B cell (primary cell): ENCODE data around the gene GTF2A1L. TPM values are rescaled to one million over a fixed set of nuclear protein-coding genes. Genes with fewer than 3 reads are reported as not detected.
"Not testable (repeated sequence)": the region's sequence is repeated elsewhere in the genome, so short reads cannot be mapped to it uniquely, and the experiment has no call there.

Source experiments
- ATAC-seq: fragments of 200-7000 bp; cut with Tn5 transposase; one replicate; pipeline ENCODE4 v1.10.0; 2021; ENCODE audit warnings: low read depth, mild to moderate bottlenecking, moderate number of reproducible peaks, moderate library complexity
- CTCF ChIA-PET: fragments of 350-600 bp; sonication (Branson Sonifier 250); formaldehyde crosslinking; loops from one replicate; lab custom pipeline; 2021; ENCODE audit warnings: antibody characterized with exemption, inconsistent platforms; lab: Charles Lee
- POLR2A ChIA-PET: fragments of 350-600 bp; sonication (Branson Sonifier 250); formaldehyde crosslinking; loops from one replicate; lab custom pipeline; 2021; ENCODE audit warnings: antibody characterized with exemption; lab: Charles Lee
- DNase-seq: peaks from one replicate; pipeline ENCODE4 v3.0.0; 2013
- H2AFZ ChIP-seq: 2 replicates; pipeline ENCODE4 v1.6.1; 2012; ENCODE audit warnings: mild to moderate bottlenecking, low read depth, low read length; ENCODE audit not compliant: insufficient read depth, poor library complexity, severe bottlenecking
- H3K27ac ChIP-seq, 2 donors: 1 replicate in 1 of 2; 2 replicates in 1 of 2; pipeline ENCODE4 v1.5.1; 2012 to 2013; ENCODE audit warnings: low read length in 2 of 2, mild to moderate bottlenecking in 2 of 2, moderate library complexity in 1 of 2
- H3K27me3 ChIP-seq, 4 experiments: fragments of 200-600 bp in 1 of 4; sonication (generic) in 1 of 4; replicated peaks in 1 of 4; 1 replicate in 2 of 4; 2 replicates in 2 of 4; pipeline versions ENCODE4 v1.6.1 to v1.7.0; 2013 to 2016; ENCODE audit warnings: low read length in 3 of 4, mild to moderate bottlenecking in 2 of 4, mixed read lengths in 1 of 4, moderate library complexity in 1 of 4; ENCODE audit not compliant: insufficient read depth in 4 of 4, control insufficient read depth in 3 of 4; ENCODE audit errors: control extremely low read depth in 1 of 4
- H3K36me3 ChIP-seq, 2 experiments: replicated peaks in 1 of 2; 1 replicate in 1 of 2; 2 replicates in 1 of 2; pipeline versions ENCODE4 v1.6.1 to v1.7.1; 2013; ENCODE audit warnings: low read length in 1 of 2; ENCODE audit not compliant: insufficient read depth in 2 of 2, control insufficient read depth in 1 of 2; ENCODE audit errors: control extremely low read depth in 1 of 2, extremely low read depth in 1 of 2
- H3K4me1 ChIP-seq, 2 donors: fragments of 200-600 bp in 1 of 2; sonication (generic) in 1 of 2; 1 replicate in 1 of 2; 2 replicates in 1 of 2; pipeline versions ENCODE4 v1.5.1 to v1.6.1; 2013 to 2017; ENCODE audit warnings: low read length in 2 of 2; ENCODE audit not compliant: control insufficient read depth in 2 of 2, insufficient read depth in 2 of 2
- H3K4me2 ChIP-seq: replicated peaks from 2 replicates; pipeline ENCODE3; 2012; ENCODE audit warnings: mild to moderate bottlenecking, low read depth, low read length; ENCODE audit not compliant: poor library complexity, severe bottlenecking
- H3K4me3 ChIP-seq, 5 experiments: fragments of 200-600 bp in 1 of 5; sonication (generic) in 1 of 5; 1 replicate in 3 of 5; 2 replicates in 2 of 5; pipeline versions ENCODE4 v1.5.1 to v1.7.0; 2011 to 2016; ENCODE audit warnings: low read length in 4 of 5, mild to moderate bottlenecking in 4 of 5, low read depth in 2 of 5, control low read depth in 1 of 5, moderate library complexity in 1 of 5; ENCODE audit not compliant: insufficient read depth in 1 of 5; ENCODE audit errors: control extremely low read depth in 1 of 5, extremely low read depth in 1 of 5
- H3K79me2 ChIP-seq: fragments of 200-600 bp; sonication (generic); one replicate; pipeline ENCODE4 v1.6.0; 2016; ENCODE audit warnings: low read length; ENCODE audit not compliant: control insufficient read depth, insufficient read depth
- H3K9ac ChIP-seq: fragments of 200-600 bp; sonication (generic); 2 replicates; pipeline ENCODE4 v1.6.1; 2017; ENCODE audit warnings: mild to moderate bottlenecking, low read length, moderate library complexity
- H3K9me3 ChIP-seq, 3 donors: one replicate each; pipeline versions ENCODE4 v1.6.1 to v1.7.1; 2013; ENCODE audit warnings: low read length in 2 of 3; ENCODE audit not compliant: control insufficient read depth in 2 of 3, insufficient read depth in 1 of 3; ENCODE audit errors: control extremely low read depth in 1 of 3
- H4K20me1 ChIP-seq: 2 replicates; pipeline ENCODE4 v1.6.0; 2012; ENCODE audit warnings: mild to moderate bottlenecking, low read length; ENCODE audit not compliant: insufficient read depth, control insufficient read depth, poor library complexity, severe bottlenecking
- H3K27ac Mint-ChIP-seq: one replicate; pipeline ENCODE4 v1.8.0; 2021; ENCODE audit warnings: mixed read lengths
- H3K27me3 Mint-ChIP-seq: one replicate; pipeline ENCODE4 v1.8.0; 2021; ENCODE audit warnings: mixed read lengths
- H3K4me1 Mint-ChIP-seq: one replicate; pipeline ENCODE4 v1.8.0; 2021; ENCODE audit warnings: mixed read lengths
- H3K4me3 Mint-ChIP-seq: one replicate; pipeline ENCODE4 v1.8.0; 2021; ENCODE audit warnings: mixed read lengths
- H3K9me3 Mint-ChIP-seq: one replicate; pipeline ENCODE4 v1.8.0; 2022; ENCODE audit warnings: mixed read lengths; ENCODE audit not compliant: insufficient read depth
- EZH2 ChIP-seq: IDR thresholded peaks from 2 replicates; pipeline ENCODE4 v1.6.1; 2012; ENCODE audit warnings: borderline replicate concordance, low read depth, mild to moderate bottlenecking, moderate library complexity, low read length; ENCODE audit not compliant: insufficient read depth, poor library complexity, severe bottlenecking
- WGBS: methylation state at CpG from one replicate; pipeline ENCODE4 v1.1.5; 2013; ENCODE audit warnings: missing lambda C conversion rate; ENCODE audit not compliant: insufficient coverage; 5-methylcytosine and 5-hydroxymethylcytosine counted together
- intact Hi-C: fragments of 100-400 bp; cut with micrococcal nuclease; formaldehyde crosslinking; loops from one replicate; pipeline ENCODE4 v1.10.0; 2022
- polyA plus RNA-seq: library from polyadenylated mRNA; depleted of rRNA; stranded (reverse); fragments of >200 nt; gene quantifications from 2 replicates; pipeline ENCODE4 v1.2.3, GENCODE V29; 2012
- total RNA-seq, 2 donors: library from RNA; stranded (reverse); fragments of 120-200 nt in 1 of 2; gene quantifications; 1 replicate in 1 of 2; 2 replicates in 1 of 2; pipeline versions ENCODE4 v1.2.3 to v1.2.4, GENCODE V29; 2013 to 2022
- TF ChIP-seq, protein P1 (sequence below): fragments of 200-600 bp; IDR thresholded peaks from one replicate; pipeline ENCODE4 v1.8.0; 2022; ENCODE audit warnings: antibody characterized with exemption, mild to moderate bottlenecking

The GTF2A1L gene
- total and polyA plus RNA-seq, 2 donors (not counting 1 experiment from before 2014, with no cell fraction given) = not detected

DNA sequence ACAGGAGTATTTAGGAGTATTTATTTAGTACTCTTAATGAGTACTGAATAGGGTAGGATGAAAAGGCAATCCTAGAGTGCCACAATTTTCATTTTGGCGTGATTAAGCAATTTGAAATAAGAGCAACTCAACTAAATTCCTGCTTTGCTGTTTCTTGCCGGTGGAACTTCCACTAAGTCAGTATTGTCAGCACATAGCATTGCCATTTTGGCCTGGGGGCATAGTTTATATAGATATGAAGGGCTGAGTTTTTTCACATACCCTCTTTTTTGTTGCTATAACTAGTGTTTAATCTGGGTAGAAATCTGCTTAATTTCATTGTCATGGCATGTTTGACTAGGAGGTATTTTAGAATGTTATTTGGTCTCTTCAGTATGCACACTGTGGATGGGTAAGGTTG is 1.9 kb downstream of the GTF2A1L start:
- ATAC-seq (no peak), DNase-seq (no peak)
- intact Hi-C loops = no loop called here
- no peaks in the 10 kb centered on the region for H3K4me1 ChIP-seq
- no peaks in the 10 kb centered on the region for H4K20me1 ChIP-seq
- Mint-ChIP-seq H3K4me1 (no peaks in the 10 kb centered on the region), H3K27ac (no peak overlapping the region), H3K27me3 (peaks cover 7% of the 10 kb centered on the region), H3K4me3 (no peak overlapping the region), H3K9me3 (no peaks in the 10 kb centered on the region)
- no peak overlapping the region for H3K4me2 ChIP-seq
- TF ChIP-seq EZH2 = no peak
- TF ChIP-seq, protein P1, sequence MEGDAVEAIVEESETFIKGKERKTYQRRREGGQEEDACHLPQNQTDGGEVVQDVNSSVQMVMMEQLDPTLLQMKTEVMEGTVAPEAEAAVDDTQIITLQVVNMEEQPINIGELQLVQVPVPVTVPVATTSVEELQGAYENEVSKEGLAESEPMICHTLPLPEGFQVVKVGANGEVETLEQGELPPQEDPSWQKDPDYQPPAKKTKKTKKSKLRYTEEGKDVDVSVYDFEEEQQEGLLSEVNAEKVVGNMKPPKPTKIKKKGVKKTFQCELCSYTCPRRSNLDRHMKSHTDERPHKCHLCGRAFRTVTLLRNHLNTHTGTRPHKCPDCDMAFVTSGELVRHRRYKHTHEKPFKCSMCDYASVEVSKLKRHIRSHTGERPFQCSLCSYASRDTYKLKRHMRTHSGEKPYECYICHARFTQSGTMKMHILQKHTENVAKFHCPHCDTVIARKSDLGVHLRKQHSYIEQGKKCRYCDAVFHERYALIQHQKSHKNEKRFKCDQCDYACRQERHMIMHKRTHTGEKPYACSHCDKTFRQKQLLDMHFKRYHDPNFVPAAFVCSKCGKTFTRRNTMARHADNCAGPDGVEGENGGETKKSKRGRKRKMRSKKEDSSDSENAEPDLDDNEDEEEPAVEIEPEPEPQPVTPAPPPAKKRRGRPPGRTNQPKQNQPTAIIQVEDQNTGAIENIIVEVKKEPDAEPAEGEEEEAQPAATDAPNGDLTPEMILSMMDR = no peak
- ChIA-PET CTCF (no interaction called here), POLR2A (no interaction called here)
- H2AFZ ChIP-seq = no peak overlapping the region
- H3K79me2 ChIP-seq = no peaks in the 10 kb centered on the region
- no peaks in the 10 kb centered on the region for H3K36me3 ChIP-seq
- WGBS = no CpG with 5 or more reads among the region's 2 CpGs
- peaks cover 0 to 3% (median 0%) of the 10 kb centered on the region in 4 experiments for H3K27me3 ChIP-seq
- H3K4me3 ChIP-seq = no peak overlapping the region
- H3K9ac ChIP-seq = no peak overlapping the region
- H3K27ac ChIP-seq = no peak overlapping the region
- H3K9me3 ChIP-seq = peaks cover 0 to 6% (median 0%) of the 10 kb centered on the region in 3 donors

DNA sequence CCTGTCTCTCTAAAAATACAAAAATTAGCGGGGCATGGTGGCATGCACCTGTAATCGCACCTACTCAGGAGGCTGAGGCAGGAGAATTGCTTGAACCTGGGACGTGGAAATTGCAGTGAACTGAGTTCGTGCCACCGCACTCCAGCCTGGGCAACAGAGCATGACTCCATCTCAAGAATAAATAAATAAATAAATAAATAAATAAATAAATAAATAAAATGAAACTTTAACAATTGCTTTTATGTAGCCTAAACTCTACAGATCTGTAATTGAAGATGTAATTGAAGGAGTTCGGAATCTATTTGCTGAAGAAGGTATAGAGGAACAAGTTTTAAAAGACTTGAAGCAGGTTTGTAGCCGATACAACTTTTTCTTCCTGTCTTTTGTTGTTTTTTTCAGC is 2.9 kb downstream of the GTF2A1L start:
- Mint-ChIP-seq H3K4me3 (no peak overlapping the region), H3K9me3 (no peaks in the 10 kb centered on the region), H3K4me1 (no peaks in the 10 kb centered on the region), H3K27ac (no peak overlapping the region), H3K27me3 (peaks cover 7% of the 10 kb centered on the region)
- Histone ChIP-seq H3K36me3 (no peaks in the 10 kb centered on the region), H3K27ac (no peak overlapping the region), H2AFZ (no peak overlapping the region), H3K4me2 (no peak overlapping the region), H3K9me3 (peaks cover 0 to 1% (median 0%) of the 10 kb centered on the region in 3 donors), H3K9ac (no peak overlapping the region), H4K20me1 (no peaks in the 10 kb centered on the region), H3K4me1 (no peaks in the 10 kb centered on the region), H3K79me2 (no peaks in the 10 kb centered on the region), H3K27me3 (peaks cover 0 to 3% (median 0%) of the 10 kb centered on the region in 4 experiments), H3K4me3 (no peak overlapping the region)
- DNase-seq = no peak
- ATAC-seq = no peak
- ChIA-PET POLR2A (no interaction called here), CTCF (no interaction called here)
- no peak for TF ChIP-seq EZH2
- TF ChIP-seq, protein P1 = no peak
- intact Hi-C loops = no loop called here
- WGBS = 81% methylated on average over 2 of the region's 7 CpGs

DNA sequence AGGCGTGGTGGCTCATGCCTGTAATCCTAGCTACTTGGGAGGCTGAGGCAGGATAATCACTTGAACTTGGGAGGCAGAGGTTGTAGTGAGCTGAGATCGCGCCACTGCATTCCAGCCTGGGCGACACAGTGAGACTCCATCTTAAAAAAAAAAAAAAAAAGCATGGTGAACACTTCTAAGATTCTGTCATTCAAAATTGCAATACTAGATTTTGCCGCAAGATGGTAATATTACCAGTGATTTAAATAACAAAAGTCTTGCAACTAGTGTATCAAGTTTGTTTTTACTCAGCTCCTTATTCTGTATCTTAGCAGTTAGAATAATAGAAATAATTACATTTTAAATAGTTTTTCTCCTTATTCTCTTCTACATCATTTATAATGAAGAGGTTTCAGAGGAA is 5.0 kb downstream of the GTF2A1L start:
- H3K27me3 ChIP-seq, H3K4me2 ChIP-seq, CTCF ChIA-PET, H3K27ac Mint-ChIP-seq, H3K9me3 Mint-ChIP-seq, H3K9ac ChIP-seq, H3K9me3 ChIP-seq, H3K79me2 ChIP-seq, H3K4me3 ChIP-seq, H3K4me3 Mint-ChIP-seq, H3K36me3 ChIP-seq, H4K20me1 ChIP-seq, ATAC-seq, H2AFZ ChIP-seq, POLR2A ChIA-PET, H3K27ac ChIP-seq, H3K4me1 Mint-ChIP-seq, H3K27me3 Mint-ChIP-seq, H3K4me1 ChIP-seq, DNase-seq: not testable (repeated sequence)
- 100% methylated on average over 2 of the region's 5 CpGs for WGBS
- intact Hi-C loops = loop anchor here (1.0 kb wide), 1 partner anchor 9 kb away; no protein-coding TSS in a partner anchor
